NCI-H1417 (cell line): ENCODE data around the gene TWIST2.

Experiments used
- DNase-seq, 3 experiments: peaks; one replicate each; lab custom pipeline; 2025; lab: John Stamatoyannopoulos, UW

The TWIST2 gene

DNA sequence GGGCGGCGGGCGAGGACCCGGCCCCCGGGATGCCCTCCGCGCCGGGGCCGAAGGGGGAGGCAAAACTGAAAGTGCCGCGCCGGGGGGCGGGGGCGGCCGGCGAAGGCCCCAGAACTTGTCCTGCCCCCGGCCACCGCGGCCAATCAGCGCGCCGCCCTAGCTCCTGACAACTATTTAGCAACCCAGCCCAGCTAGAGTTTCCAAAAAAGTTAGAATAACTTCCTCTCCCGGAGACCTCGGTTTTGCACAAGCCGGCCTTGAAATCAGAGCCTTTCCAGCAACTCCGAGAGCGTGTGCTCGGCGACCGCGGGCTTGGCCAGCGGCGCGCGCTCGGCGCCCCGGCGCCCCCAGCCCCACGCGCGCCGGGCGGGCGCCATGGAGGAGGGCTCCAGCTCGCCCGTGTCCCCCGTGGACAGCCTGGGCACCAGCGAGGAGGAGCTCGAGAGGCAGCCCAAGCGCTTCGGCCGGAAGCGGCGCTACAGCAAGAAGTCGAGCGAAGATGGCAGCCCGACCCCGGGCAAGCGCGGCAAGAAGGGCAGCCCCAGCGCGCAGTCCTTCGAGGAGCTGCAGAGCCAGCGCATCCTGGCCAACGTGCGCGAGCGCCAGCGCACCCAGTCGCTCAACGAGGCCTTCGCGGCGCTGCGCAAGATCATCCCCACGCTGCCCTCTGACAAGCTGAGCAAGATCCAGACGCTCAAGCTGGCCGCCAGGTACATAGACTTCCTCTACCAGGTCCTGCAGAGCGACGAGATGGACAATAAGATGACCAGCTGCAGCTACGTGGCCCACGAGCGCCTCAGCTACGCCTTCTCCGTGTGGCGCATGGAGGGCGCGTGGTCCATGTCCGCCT, at the start of gene TWIST2:
TSS of gene TWIST2 (plus strand) at position 245 of the 850 bp plus-strand sequence. CDS start at position 376, 131 bp downstream.
- peak in 2 of 3 experiments; percentile 22 to 43 for DNase-seq

DNA sequence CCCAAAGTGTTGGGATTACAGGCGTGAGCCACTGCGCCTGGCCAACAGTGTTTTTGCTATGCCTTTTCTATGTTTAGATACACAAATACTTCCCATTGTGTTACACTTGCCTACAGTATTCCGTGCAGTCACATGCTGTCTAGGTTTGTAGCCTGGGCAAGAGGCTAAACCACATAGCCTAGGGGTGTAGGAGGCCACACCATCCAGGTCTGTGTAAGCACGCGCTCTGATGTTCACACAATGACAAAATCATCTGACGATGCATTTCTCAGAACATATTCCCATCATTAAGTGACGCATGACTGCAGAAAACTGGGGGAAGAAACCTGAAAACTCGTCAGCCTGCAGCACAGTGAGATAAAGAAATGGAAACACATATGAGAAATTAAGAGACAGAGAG, 46.1 kb upstream of the TWIST2 start:
- no peak for DNase-seq

DNA sequence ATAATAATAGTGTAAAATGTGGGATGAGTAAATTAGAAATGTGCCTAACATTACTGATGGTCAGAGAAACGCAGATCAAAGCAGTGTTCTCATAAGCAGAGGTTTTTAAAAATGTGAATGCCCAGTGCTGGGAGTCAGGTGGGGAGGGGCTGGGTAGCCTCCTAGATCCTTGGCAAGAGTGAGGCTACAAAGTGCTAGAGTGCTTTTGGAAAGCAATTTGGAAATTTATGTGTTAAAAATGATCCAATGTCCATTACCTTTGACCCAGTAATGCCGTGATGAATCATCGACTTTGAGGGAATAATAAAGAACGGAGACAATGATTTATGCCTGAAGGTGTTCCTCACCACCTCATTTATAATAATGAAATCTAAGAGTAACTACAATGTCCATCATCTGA, 44.9 kb upstream of the TWIST2 start:
- DNase-seq: no peak

DNA sequence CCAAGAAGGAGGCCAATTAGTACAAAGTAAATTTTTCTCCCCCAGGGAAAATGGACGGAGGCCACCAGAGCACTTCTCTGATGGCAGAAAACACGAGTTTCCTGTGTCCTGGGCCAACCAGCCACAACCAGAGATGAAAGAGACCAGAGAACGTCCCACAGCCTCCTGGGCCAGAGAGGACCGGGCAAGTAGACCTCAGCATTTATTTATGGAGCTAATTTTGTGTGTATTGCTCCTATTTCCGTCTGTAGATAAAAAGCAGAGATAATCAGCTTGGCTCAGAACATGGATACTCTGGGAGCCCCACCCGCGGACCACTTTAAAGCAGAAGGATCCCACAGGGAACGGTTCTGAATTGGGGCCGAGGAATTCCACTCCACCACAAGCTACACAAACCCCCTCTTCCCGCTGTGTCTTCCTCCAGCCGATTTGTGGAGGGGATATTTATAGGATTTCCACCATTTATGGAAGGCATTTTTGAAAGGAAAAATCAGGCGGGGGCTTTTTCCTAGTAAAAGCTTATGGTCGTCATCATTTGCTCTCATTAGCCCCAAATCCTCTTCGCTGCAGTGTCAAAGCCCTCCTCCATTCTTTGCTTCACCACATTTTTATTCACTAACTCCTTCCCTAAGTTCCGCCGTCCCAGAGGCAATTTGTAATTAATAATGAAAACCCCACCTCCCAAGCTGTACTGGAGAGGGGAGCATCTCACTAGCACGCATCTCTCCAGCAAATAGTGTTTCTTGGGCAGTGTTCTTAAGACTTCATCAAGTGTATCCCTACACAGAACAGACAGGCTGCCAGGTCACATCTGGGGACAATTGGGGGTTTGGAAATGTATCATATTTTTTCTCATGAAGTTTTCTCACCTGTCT, 43.7 kb upstream of the TWIST2 start:
- no peak for DNase-seq

DNA sequence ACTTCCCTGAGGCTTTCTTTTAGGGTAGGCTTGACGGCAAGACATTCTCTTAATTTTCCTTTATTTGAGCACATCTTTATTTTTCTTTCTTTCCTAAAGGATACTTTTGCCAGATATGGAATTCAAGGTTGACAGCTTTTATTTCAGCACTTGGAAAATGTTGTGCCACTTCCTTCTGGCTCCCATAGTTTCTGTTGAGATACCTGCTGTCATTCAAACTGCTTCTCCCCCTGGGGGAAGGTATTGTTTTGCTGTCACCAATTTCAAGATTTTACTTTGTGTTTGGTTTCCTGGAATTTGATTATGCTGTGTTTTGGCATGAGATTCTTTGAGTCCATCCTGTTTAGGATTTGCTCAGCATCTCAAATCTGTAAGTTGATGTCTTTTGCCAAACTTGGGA, 39.1 kb upstream of the TWIST2 start:
- no peak for DNase-seq

DNA sequence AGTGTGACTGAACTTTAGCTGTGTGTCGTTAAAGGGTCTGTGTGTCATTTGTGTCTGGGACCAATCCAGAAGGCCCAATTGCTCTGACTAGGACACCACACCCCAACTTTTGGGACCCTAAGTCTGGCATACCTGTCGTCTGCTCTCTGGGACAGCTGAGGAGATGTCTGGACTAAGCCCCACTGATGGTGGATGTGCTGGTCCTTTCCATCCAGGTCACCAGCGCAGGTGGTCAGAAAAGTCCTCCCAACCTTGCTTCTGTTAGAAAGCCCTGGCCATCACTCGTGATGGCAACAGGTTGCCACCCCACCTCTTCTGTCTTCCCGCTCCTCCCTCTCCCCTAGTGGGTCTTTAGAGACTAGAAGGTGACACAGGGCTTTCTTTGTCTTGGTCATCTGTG, 37.6 kb upstream of the TWIST2 start:
- no peak for DNase-seq

DNA sequence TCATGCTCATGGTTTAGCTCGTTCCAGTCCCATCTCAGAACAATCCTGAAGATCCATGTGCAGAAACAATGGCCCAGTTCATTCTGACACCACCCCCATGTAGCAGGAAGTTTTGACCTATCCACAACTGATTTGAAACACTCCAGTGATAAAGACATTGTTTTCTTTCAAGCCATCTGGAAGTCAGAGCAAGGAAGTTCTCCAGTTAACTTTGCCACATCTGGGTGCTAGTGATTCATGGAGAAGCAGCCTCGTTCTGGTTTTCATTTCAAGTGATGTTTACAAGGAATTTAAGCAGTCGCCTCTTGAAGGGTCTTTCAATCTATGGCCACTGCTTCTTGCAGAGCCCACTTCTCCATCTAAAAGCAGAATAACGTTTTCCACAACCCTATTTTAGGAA, 36.6 kb upstream of the TWIST2 start:
- no peak for DNase-seq

DNA sequence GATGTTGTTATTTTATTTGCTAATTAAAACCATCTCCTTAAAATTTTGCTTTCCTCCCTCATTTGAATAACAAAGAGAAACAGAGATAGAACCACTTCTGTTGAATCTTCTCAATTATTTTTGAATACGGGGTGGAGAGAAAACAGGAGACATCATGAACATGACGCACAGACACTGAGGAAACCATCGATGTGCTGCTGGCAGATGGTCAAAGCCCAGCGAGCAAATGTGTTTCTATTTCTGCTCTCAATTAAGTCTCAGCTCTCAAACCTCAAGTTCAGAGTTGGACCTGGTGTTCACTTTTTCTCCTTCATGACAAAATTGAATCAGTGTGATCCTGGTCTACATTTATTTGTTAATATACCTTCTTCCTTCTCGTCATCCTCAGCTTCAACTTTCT, 36.1 kb upstream of the TWIST2 start:
- DNase-seq: no peak

DNA sequence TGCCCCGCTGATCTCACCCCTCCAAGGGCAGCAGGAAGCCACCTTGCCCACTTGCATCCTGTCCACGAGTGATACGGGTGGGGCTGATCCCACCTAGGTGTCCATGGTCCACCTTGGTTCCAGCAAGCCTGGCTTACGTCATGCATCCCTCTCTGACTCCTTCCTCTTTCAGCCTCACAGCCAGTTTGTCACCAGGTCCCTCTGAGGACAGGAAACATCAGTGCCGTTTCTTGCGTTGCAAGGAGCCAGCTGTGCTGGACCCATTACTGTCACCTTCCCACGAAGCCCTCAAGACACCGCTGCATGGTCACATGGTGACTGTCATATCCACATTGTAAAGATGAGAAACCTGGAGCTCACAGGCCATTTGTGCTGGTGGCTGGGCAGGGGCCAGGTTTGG, 34.8 kb upstream of the TWIST2 start:
- DNase-seq: no peak

DNA sequence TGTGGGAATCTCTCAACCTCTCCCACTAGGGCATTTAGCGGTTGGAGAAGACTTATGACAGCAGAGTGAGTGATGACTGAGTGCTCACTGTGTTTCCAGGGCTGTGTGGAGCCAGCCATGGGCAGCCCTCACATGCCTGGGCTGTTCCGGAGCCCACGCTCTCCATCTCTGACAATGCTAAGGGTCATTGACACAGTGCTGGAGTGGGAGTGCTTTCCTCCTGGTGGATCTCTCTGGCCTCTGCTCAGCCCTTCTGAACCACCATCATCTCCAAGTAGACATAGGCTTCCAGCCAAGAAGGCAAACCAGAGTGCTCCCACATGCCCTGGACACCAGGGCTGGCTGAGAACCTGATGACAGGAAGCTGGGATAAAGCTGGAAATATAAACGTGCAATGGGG, 33.1 kb upstream of the TWIST2 start:
- no peak for DNase-seq

DNA sequence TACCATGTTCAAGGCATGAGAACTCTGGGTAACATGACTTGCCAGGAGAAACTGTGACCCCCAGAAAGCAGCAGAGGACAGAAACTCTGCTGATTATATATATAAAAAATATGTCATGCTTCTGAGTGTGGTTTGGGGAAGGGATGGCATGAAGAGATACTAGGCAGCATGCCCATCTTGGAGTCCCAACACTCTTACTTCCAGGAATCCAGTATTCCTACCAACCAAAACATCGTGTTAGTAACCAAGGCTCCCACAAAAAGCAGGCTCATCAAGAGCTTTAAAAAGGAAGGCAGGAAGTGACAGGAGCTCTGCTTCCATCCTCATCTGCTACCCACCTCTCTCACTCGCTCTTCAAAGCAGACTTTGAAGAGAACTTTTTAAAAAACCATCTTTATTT, 31.6 kb upstream of the TWIST2 start:
- DNase-seq: no peak

DNA sequence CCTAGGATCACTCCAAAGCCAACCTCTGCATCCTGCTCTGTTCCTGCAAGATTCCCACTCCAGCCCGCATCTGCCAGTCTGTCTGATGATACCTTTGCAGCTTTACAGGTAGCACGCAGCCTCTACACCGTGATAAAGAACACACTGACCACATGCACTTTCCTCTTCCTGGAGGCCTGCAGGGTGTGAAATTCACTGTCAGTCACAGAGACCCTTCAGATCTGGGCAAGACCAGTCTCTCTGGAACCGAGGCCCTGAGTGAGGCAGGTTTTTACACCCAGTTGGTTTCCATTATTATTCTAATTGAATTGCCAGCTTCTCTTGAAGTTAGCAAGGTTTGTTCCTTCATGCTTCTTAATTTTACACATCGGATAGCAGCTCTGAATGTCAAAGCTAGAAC, 30.5 kb upstream of the TWIST2 start:
- DNase-seq: peak in 1 of 3 experiments; percentile 25

DNA sequence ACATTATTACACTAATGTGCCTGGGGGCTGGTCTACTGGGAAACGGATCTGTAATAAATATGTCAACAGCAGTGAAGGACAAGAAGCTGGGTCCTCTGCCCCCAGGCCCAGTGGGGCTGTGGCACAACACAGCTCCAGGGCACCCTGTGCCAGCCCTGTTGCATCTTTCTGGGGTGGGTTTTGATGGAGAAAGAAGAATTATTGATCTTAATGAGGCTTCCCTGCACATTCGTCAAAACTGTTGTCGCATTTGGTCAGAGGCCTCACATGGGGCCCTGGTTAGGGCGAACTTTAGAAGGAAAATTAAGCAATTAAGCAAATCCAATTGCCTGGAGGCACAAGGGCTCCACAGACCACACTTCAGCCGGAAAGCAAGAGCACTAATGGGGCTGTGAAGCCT, 30.0 kb upstream of the TWIST2 start:
- DNase-seq: peak in 1 of 3 experiments; percentile 57

DNA sequence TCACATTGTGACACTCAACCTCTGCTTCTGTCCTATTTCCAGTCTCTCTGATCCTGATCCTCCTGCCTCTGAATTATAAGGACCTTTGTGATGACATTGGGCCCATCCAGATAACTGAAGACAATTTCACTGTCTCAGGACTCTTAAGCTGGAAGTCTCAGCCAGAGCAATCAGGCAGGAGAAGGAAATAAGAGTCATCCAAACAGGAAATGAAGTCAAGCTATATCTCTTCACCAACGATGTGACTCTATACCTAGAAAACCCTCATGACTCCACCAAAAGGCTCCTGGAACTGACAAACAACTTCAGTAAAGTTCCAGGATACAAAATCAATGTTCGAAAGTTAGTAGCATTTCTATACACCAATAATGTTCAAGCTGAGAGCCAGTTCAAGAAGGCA, 29.3 kb upstream of the TWIST2 start:
- DNase-seq: no peak

DNA sequence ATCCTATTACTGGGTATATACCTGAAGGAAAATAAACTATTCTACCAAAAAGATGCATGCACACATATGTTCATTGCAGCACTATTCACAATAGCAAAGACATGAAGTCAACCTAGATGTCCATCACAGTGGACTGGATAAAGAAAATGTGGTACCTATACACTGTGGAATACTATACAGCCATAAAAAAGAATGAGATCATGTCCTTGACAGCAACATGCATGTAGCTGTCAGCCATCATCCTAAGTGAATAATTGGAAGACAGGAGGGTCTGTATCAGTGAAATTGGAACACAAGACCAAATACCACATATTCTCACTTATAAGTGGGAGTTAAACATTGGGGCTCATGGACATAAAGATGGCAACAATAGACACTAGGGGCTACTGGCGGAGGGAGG, 27.7 kb upstream of the TWIST2 start:
- DNase-seq: no peak

DNA sequence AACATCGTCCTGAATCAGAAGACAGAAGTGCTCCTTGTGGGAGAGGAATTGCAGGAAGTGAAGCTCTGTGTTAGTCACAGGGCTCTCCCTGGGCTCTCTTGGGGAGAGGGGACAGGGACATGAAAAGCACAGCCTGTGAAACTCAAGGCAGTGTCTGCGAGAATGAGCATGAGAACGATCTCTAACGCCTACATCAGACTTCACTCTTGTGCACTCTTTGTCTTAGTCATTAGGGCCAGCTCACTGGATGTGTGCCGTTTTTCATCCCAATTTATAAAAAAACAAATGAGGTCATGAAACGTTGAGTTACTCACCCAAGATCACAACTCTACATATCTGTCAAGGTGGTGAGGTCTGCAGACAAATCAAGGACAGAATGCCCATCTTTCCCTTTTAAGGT, 27.0 kb upstream of the TWIST2 start:
- DNase-seq: peak in 1 of 3 experiments; percentile 27

DNA sequence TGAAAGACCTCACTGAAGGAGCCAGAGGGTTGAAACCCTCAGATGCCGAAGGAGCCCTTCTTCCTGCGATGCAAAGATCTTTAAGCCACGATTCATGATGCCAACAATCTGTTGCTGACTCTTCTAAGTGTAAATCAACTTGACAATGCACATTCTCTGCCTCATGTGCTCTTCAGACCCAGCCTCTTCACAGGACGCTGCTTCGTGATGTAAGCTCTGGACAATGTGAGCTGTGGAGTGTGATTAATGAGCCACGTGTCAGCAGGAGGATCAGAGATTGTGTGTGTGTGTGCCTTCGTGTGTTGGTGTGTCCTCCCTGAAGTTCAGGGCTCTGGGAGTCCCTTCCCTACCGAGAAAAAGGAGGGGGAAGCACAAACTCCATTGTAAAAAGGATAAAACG, 26.5 kb upstream of the TWIST2 start:
- DNase-seq: peak in 2 of 3 experiments; percentile 6 to 51

DNA sequence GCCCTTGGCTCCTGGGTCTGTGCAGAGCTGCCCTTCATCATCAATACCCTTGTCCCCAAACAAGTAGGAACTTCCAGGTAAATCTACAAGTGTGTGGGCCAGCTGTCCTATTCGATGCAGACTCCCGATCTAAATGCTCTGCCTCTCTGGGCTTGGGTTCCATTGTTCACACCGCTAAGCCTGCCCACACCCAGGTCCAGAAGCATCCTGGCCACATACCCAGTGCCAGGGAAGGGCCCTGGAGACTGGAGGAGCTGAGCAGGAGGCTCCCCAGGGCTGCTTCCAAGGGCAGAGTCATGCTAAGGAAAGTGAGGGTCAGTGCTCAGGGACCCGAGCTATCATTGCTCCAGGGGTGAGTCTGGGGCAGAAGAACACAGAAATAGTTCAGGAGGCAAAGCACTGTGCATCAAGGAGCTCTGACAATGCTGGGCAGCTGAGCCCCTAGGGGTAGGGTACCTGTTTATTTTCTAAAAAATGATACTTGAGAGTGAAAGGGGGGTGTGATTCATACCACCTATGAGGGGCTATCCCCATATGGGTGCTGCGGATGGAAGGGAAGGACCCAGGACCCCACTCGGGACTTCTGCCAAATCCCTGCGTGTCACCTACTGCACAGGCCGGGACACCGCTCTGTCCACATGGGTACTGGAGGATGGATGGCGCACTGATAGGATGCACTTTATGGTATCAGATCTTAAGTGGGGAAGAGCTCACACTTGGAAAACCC, 25.8 kb upstream of the TWIST2 start:
- DNase-seq: no peak

DNA sequence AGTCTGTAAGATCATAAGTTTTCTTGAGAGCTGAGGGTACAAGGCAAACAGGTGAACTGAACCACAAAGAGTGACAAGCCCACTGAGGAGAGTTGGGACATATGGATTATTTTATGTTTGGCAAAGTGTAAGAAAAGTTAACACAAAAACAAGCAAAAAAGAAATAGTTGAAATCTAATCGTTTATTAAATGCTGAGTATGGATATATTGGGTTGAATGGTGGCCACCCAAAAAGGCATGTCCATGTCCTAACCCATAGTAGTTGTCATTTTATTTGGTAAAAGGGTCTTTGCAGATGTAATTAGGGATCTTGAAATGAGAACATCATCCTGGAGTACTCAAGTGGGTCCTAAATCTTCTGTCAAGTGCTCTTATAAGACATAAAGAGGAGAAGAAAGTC, 24.9 kb upstream of the TWIST2 start:
- no peak for DNase-seq

DNA sequence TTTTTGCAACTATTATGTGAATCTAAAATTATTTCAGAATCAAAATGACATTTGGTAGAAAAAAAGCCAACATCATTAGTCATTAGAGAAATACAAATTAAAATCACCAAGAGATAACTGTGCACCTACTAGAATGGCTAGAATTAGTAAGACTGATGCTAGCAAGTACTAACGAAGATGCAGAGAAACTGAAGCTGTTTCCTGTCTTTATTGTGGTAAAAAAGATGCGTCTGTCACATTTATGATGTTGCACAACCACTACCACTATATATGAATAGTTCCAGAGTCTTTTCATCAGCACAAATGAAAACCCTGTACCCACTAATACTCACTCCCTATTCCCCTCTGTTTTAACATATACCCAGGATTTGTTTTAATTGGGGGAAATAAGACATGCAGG, 16.7 kb upstream of the TWIST2 start:
- DNase-seq: no peak

DNA sequence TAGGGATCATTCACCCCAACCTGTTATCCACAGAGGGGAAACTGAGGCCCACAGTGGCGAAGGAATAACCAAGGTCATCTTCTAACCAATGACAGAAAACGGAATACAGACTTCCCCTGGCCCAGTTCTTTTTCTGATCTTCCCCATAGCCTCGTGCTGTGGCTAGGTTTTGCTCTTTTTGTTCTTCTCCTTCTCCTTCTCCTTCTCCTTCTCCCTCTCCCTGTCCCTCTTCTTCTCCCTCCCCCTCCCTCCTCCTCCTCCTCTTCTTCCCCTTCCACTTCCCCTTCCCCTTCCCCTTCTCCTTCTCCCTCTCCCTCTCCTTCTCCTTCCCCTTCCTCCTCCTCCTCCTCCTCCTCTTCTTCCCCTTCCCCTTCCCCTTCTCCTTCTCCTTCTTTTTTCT, 12.9 kb upstream of the TWIST2 start:
- no peak for DNase-seq

DNA sequence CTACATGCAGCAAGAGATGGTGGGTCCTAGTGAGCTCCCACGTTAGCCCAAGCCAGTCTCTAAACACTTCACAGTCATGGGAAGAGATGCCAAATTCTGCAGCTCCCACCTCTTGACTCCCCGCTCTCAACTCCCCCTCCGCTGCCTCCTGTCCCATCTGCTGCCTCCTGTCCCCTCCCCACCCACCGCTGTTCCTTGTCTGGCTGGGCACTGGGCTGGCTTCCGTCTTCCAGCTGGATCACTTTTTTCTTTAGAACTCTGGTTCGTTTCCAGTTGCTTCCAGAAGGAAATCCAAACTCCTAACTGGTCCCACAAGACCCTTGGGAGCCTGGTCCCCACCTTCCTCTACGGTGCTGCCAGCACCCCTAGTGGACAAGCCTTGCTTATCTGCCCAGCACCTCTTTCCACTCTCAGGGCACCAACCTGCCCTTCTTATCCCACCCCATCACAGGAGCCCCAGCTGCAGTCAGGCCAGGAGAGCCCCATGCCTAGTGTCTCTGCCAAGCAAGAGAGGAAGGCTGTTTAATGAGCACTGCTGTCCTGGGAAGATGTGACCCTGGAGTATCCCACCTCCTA, 12.1 kb upstream of the TWIST2 start:
- DNase-seq: no peak
